Muscle of arm (tissue), 14 donors: Measurements from ENCODE around the gene APC2. TPM values are rescaled to one million over a fixed set of nuclear protein-coding genes. Genes with fewer than 3 reads are reported as not detected.

Source experiments
- DNase-seq: peaks from one replicate; pipeline ENCODE4 v3.0.0-alpha.2; 2013
- long read RNA-seq, 11 donors: transcript quantifications; one replicate each; lab custom pipeline, GENCODE V29; 2026
- polyA plus RNA-seq, 12 donors: library from polyadenylated mRNA; unstranded; fragments of 120-200 nt; gene quantifications; one replicate each; pipeline ENCODE4 v1.2.1, GENCODE V29; 2013; ENCODE audit not compliant: insufficient read length in 12 of 12

Gene APC2, protein sequence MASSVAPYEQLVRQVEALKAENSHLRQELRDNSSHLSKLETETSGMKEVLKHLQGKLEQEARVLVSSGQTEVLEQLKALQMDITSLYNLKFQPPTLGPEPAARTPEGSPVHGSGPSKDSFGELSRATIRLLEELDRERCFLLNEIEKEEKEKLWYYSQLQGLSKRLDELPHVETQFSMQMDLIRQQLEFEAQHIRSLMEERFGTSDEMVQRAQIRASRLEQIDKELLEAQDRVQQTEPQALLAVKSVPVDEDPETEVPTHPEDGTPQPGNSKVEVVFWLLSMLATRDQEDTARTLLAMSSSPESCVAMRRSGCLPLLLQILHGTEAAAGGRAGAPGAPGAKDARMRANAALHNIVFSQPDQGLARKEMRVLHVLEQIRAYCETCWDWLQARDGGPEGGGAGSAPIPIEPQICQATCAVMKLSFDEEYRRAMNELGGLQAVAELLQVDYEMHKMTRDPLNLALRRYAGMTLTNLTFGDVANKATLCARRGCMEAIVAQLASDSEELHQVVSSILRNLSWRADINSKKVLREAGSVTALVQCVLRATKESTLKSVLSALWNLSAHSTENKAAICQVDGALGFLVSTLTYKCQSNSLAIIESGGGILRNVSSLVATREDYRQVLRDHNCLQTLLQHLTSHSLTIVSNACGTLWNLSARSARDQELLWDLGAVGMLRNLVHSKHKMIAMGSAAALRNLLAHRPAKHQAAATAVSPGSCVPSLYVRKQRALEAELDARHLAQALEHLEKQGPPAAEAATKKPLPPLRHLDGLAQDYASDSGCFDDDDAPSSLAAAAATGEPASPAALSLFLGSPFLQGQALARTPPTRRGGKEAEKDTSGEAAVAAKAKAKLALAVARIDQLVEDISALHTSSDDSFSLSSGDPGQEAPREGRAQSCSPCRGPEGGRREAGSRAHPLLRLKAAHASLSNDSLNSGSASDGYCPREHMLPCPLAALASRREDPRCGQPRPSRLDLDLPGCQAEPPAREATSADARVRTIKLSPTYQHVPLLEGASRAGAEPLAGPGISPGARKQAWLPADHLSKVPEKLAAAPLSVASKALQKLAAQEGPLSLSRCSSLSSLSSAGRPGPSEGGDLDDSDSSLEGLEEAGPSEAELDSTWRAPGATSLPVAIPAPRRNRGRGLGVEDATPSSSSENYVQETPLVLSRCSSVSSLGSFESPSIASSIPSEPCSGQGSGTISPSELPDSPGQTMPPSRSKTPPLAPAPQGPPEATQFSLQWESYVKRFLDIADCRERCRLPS (N-terminal part only)
- 1 to 10 TPM in 2 of 12 donors, under 1 TPM in 9, not detected in 1; 0.45 to 6.1 (median 0.74) TPM for polyA plus RNA-seq
- long read RNA-seq, donor 1, partial matches to known transcripts, result 58 of 68 reads
- long read RNA-seq, donor 1, other reads (novel, unspliced or antisense), result 10 of 68 reads
- long read RNA-seq, donor 2, result 0 reads
- long read RNA-seq, donor 3, result 0 reads
- long read RNA-seq, donor 4, result 0 reads
- long read RNA-seq, donor 5, partial matches to known transcripts, result 17 of 34 reads
- long read RNA-seq, donor 5, other reads (novel, unspliced or antisense), result 17 of 34 reads
- long read RNA-seq, donor 6, result 0 reads
- long read RNA-seq, donor 7, result 0 reads
- long read RNA-seq, donor 8, partial matches to known transcripts, result 0 of 15 reads
- long read RNA-seq, donor 8, other reads (novel, unspliced or antisense), result 15 of 15 reads
- long read RNA-seq, donor 9, result 0 reads
- long read RNA-seq, donor 10, partial matches to known transcripts, result 12 of 12 reads
- long read RNA-seq, donor 10, other reads (novel, unspliced or antisense), result 0 of 12 reads
- long read RNA-seq, donor 11, partial matches to known transcripts, result 0 of 8 reads
- long read RNA-seq, donor 11, other reads (novel, unspliced or antisense), result 8 of 8 reads

DNA sequence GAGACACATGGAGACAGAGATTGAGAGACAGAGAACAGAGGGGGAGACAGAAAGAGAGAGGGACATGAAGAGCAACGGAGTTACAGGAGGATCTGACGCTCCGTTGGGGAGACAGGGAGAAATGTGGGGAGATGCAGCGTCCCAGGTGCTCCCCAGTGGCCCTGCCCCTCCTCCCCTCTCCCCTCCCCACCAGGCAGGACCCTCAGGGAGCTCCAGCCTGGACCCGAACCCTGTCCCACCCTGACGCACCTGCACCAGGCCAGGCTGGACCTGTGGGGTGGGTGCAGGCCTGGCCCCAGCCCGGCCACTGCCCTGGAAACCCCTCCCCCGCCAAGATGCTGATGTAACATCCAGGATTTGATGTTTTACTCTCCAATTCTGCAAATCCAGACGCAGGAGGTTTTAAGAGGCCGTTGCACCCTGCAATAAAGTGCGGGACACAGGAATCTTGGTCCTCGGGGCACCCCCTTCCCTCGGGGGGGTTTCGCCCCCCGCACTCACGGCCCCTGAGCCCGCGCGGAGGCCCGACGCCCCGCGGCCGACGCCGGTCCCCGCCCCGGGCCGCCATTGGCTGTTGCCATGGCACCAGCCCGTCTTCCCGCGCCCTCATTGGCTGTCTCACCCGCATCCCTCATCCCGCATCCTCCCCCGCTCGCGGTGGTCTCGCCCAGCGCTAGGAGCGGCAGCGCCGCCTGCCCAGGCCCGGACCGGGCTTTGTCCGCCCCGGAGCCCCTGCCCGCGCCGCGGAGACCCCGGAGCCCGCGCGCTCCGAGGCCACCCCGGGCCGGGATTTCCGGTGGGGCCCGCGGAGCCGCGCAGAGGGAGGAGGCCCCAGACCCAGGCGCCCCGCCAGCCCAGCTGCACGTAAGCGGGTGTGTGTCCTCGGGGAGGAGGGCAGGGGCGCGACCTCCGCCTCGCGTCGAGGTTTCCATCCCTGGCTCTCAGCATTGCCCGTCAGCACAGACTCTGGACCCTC is at the start of gene APC2:
Gene APC2, plus strand, starts transcription at position 655 of the 976 bp plus-strand sequence. CDS start 2,881 bp downstream, outside the sequence.
- DNase-seq, result no peak

DNA sequence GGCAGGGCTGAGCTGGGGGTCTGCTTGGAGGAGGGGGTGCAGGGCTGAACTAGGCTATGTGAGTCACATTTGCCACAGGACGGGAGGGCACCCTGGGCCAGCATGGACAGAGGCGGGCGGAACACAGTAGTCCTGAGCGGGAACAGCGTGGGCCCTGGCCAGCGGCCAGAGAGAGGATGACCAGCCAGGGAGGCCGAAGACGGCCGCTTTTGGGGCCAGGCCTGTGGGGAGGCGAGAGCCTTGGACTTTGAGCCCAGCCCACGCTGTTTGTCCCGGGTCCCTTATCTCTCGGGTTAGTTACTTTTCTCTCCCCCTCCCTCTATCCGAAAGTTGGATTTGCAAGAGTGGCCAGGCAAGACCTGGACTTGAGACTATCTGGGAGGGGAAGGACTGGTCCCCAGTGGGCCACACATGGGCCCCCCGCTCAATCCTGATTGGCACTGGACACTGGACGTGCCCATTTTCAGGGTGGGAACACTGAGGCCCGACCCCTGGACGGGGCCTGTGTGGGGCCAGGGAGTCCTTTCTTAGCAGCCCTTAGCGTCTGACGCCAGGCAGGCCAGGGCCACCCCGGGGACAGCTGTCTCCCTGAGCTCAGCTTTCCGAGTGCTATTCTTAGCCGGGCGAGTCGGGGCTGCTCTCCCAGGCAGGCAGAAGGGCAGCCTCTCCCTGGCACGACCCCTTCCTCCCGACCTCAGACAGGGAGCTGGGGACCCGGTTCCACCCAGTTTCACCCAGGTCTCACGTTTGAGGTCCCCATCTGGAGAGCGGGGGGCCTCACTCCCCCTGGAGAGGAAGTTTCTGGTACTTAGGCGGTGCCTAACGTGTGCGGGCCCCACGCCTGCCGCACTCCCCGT is 49.4 kb upstream of the APC2 start:
- no peak for DNase-seq

DNA sequence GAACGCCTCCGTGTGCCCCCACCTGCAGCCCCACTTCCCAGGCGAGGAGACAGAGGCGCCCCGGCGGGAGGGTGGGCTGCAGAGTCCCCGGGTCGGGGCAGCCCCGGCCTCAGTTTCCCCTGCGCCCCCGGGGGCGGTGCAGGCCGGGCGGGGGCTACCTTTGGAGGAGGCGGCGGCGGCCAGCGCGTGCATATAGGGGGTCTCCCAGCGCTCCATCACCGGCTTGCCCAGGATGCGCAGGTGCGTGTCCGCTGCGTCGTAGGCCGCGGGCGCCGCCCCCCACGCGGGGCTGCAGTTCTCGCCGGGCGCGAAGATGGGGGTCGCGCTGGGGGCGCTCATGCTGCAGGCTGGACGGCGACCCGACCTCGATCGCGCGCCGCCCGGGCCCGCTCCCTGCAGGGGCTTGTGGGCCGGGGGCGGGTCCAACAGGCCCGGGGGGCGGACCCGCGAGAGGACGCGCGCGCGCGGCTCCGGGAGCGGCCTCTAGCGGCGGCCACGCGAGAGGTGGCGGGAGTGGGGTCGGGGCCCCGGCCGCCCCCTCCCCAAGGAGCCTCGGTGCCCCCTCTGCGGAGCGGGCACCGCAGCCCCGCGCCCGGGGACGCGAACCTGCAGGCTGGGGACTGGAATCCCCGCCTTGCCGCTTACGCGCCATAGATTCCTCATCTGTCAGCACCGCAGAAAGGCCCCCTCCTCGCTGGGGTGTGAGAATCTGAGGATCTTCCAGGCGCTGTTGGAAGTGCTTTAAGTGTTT is 48.6 kb upstream of the APC2 start, which contains the start of gene GAMT:
Gene GAMT, minus strand, starts transcription at position 405 of the 751 bp plus-strand sequence. Its CDS starts 66 bp downstream, at position 339.
- no peak for DNase-seq

DNA sequence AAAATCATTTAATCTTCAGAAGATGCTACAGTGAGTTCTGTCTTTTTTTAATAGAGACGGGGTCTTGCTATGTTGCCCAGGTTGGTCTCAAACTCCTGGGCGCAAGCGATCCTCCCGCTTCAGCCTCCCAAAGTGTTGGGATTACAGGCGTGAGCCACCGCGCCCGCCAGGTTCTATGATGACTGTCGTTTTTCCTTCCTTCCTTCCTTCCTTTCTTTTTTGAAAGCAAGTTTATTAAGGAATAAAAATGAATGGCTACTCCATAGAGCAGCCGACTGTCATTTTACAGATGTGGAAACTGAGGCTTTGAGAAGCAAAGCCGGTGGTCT is 48.1 kb upstream of the APC2 start:
- no peak for DNase-seq

DNA sequence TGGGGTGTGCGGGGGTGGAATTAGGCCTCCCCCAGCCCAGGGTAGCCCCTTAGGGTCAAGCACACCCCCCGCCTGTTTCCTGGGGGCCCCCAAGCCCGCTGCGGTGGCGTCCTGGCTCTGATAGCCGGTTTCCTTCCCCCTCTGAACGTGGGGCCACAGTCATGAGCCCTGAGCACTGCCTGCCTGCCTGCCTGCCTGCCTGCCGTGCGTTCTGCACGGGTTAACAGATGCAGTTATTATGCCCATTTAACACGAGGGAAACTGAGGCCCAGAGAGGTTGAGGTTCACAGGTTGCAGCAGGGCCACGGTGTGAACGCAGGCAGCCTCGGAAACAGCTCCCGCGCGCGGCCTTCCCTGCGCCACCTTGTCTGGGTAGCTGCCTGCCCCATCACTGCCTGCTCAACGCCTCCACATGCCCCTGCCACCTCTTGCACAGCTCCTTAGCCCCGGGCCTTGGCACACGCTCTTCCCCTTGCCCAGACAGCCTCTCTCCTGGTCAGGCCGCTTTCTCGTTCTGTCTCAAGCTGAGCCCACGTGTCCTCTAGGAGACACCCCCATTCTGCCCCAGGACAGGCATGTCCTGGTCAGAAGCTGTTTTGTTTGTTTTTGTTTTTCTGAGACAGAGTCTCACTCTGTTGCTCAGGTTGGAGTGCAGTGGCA is 47.4 kb upstream of the APC2 start:
- no peak for DNase-seq

DNA sequence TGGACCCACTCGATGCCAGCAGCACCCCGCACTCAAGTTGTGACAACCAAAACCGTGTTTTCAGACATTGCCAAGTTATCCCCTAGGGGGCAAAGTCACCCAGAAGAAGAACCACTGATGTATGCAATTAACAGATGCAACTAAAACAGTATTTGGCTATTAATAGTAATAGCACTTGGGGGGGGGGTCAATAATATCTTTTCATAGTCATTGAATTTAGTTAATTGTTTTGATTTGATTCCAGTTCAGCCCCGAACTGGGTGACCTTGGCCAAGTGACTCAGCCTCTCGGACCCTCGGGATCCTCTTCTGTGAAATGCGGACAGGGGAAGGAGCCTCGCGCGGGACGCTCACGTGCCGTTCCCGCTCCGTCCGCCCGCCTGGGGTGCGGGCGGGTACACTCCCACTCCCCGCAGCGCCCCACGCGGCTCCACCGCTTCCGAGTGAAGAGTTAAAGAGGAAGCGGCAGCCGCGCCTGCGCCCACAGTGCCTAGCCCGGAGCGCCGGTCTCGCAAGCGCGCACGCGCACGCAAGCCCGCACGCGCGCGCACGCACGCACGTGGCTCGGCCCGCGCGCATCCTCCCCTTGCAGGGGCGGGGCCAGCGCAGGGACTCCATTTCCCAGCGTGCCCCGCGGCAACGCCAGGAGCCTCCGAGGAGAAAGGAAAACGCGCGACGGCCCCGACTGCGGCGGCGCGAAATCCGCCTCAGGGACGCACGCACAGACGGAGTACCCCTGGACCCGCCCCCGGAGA is 43.0 kb upstream of the APC2 start:
- peak; percentile 99 for DNase-seq

DNA sequence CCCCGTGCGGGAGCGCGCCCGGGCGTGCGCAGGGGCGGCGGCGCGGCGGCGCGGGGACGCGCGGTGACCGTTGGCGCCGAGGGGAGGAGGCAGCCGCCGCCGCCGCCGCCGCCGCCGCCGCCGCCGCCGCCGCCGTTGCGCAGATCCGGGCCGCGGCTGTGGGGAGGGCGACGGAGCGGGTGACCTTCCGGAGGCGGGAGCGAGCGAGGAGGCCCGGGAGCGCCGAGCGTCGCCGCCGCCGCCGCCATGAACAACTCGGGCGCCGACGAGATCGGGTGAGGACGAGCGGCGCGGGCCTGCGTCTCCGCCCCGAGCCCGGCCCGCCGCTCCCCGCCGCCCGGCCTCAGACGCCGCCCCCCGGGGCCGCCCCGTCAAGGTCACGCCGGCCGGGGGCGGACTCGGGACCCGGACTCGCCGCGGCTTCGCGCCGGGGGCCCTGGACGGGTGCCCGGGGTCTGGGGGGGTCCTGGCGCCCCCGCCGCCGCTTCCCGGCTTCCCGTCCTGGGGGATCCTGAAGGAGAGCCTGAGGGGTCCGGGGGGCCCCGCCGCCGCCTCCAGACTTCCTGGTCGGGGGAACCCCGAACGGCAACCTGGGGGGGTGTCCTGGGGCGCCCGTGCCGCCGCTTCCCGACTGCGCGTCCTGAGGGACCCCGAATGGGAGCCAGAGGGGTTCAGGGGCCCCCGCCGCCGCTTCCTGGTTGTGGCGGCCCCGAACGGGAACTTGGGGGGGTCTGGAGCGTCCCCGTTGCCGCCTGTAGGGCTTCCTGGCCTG is 42.2 kb upstream of the APC2 start, which contains the start of gene DAZAP1:
Gene DAZAP1, plus strand, starts transcription at position 59 of the 772 bp plus-strand sequence. Its CDS starts 188 bp downstream, at position 247.
- DNase-seq, result no peak

DNA sequence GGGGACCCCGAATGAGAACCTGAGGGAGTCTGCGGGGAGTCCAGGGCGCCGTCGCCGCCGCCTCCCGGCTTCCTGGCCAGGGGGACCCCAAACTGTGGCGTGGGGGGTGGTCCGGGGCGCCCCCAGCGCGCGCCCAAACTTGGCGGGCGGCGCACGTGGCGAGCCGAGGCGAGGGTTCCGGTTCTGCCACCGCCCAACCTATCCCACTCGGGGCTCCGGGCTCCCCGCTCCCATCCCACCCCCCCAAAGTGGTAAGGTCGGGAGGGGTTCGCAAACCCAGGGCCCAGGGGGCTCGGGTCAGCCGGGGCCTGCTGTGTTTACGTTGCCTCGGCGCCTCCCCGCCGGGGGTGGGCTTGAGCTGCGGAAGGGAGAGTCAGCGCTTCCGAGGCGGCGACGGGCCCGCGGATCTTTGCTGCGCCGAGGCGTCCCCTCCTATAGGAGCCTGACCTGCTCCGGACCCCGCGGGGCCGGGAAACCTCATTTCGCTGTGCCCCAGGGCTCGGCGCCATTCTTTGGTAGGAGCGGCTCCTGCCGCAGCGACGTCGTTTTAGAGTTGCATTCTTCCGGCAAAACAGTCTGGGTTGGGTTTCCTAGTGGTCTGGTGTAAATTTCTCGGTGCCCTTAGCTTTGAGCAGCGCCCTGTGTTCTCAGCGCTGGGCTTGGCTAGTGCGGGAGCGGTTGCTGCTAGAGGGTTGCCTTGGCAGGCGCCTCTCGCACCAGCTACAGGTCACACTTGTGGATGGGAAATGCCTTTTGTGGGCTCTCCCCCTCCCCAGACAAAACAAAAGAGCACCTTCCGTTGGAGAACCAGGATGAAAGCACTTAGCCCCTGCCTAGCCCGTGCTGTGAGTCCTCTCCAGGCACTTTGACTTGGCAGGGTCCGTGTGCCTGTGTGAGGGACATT is 41.4 kb upstream of the APC2 start:
- DNase-seq, result no peak

DNA sequence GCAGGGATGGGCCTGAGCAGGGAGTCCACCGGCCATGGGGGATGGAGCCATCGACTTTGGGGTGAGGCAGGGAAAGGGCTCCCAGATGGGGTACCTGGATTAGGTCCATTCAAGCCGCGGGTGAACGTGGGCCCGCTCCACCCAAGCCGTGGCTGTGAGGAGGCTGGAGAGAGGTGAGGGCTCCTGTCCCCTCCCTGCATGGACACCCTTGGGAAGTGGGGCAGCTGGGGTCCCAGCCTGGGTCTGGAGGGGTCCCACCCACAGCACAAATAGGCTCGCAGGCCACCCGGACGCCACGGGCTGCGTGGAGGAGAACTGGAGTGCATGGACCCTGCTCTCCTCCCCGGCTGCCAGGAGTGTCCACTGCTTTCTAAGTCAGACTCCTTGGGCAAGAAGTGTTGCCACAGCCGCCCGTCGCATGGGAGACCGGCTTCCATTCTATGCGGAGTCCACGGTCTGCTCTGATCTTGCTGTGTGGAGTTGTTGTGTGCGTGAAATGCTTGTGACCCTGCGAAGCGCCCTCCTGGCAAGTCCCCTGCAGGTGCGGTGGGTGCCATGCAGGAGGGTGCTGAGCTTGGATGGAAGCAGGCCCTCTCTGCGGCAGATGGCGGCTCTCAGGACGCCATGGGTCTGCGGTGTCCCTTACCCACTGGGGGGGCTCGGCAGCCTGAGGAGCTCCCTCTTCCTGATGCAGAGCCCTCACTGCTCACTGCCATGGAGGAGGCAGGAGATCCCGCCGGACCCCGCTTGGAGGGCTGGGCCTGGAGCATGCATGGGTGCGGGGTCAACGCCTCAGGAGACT is 40.5 kb upstream of the APC2 start:
- DNase-seq, result no peak

DNA sequence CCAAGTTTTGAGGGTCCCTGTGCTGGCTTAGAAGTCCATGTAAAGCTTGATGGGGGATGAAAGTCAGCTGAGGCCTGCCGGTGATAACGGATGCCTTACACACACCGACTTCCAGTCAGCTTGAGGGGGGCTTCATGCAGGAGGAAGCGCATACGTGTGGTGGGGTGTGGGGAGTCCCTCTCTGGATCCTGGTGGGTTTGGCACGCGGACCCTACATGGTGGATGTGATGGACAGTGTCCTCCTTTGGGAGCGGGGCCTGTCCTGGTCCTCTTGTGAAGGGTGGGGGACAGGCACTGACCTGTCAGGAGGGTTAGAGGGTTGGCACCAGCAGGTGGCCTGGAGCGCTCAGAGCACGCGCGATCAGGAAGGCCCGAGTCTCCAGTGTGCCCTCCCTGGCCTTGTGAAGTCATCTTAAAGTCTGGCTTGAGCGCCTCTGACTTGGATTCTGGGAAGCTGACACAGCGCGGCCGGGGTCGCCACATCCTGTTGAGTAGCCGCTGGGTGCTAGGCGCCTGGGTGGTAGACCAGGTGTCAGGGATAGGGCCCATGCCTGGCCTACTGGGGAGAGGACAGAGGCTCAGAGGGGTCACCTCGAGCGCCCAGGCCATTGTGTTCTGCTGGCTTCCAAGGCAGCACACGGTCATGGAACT is 39.7 kb upstream of the APC2 start:
- no peak for DNase-seq

DNA sequence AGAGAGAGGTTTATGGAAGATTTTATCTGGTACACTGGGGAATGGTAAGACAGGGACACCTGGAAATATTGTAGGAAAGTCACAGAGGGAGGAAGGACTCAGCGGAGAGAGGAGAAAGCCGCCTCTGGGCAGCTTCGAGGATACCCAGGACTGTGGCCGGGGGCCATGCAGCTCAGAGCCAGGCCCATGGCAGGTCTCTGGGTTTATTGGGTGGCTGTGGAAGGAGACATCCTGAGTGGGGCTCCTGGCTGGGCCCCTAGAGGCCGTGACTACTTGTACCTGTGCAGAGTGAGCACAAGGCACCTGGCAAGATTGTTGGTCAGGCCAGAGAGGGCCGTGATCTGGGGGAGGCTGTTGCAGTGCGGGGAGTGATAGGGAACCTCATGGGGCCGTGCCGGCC is 39.1 kb upstream of the APC2 start:
- no peak for DNase-seq

DNA sequence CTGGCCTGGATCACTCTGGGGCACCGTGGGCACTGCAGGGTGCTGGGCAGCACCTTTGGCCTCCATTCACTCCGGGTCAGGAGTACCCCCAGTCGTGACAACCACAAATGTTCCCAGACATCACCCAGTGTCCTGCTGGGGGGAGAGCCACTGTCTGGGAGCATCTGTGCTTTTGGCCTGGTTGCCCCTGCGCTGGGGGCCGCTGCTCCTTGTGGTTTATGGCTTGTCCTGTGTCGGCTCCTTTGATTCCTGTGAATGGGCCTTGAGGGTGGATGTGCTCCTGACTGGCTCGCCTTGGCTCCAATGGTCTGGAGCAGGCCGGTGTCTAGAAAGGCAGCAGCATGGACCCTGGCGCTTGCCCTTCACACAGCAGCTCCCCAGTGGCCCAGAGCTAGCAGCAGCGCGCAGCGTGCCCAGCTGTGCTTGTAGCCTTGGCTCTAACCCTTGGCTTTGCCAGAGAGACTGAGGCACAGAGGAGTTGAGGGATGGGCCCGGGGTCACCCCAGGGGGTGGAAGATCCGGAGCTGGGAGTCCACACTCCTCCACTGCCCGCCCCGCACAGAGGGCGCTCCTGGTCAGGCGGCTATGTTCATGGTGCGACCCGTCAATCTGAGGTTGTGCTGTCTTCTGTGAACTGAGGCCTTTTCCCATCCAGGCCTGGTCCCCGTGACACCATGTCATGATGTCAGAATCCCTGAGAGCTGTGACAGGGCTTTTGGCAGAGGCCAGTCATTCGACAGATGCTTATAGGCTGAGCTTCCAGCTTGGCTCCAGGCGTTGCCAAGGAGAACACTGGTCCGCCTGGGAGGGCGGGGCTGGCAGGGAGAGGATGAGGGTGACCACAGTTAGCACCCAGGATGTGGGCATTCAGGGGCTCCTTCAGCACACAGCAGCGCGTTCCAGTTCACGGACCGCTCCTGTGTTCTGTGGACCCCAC is 38.4 kb upstream of the APC2 start:
- DNase-seq, result no peak
